ENCODE data around the gene FUT1.

DNA sequence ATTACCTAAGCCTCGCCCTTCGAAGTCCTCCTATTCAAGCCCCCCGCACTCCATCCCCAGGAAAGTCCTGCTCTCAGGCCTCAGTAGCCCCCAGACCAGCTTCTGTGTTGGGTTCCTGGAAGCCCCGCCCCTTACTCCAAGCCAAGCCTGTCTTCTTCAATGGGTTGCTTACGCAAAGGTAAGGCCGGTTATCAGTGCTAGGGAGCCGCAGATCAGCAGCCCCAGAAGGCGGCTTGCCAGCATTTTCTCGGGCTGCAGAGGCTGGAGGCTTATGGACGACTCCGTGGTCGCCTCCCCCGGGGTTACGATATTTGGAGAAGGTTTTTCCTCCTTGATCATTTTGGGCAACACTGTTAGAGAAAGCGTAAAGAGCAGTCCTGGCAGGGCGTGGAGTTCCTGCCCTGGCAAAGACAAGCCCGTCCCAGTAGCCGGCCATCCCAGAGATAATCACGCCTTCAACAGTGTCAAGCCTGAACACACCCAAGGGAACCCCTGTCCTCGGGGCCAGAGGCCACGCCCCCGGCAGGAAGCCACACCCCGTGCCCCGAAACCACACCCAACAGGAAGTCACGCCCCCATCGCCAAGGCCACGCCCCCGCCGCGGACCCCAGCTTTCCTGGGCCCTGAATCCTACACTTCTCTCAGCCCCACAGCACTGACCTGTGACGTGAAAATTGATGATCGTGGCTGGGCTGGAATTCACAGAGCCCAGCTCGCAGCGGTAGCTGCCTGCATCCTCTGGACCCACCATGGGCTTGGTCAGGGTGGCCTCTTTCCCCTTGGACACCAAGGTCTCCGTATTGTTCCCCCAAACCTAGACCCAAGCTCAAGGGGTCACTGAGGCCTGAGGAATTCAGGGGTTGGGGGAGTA is 11.1 kb downstream of the FUT1 start:
- TF ChIP-seq EP300 (IDR thresholded peaks at IDR 0.05) (no peak), POLR2A (IDR thresholded peaks at IDR 0.05) (no peak)
- TF ChIP-seq, protein P1, sequence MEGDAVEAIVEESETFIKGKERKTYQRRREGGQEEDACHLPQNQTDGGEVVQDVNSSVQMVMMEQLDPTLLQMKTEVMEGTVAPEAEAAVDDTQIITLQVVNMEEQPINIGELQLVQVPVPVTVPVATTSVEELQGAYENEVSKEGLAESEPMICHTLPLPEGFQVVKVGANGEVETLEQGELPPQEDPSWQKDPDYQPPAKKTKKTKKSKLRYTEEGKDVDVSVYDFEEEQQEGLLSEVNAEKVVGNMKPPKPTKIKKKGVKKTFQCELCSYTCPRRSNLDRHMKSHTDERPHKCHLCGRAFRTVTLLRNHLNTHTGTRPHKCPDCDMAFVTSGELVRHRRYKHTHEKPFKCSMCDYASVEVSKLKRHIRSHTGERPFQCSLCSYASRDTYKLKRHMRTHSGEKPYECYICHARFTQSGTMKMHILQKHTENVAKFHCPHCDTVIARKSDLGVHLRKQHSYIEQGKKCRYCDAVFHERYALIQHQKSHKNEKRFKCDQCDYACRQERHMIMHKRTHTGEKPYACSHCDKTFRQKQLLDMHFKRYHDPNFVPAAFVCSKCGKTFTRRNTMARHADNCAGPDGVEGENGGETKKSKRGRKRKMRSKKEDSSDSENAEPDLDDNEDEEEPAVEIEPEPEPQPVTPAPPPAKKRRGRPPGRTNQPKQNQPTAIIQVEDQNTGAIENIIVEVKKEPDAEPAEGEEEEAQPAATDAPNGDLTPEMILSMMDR (IDR thresholded peaks at IDR 0.05) = no peak

Measured in tibial nerve (tissue), 4 donors.